ENCODE results near the gene PDE11A. TPM values are rescaled to one million over a fixed set of nuclear protein-coding genes. Genes with fewer than 3 reads are reported as not detected.

Gene PDE11A
- total RNA-seq, 4 donors from 2014 or later: 0.11 to 1.2 (median 0.26) TPM

- no peak for TF ChIP-seq POLR2A (IDR thresholded peaks at IDR 0.05)
- TF ChIP-seq, protein P1, sequence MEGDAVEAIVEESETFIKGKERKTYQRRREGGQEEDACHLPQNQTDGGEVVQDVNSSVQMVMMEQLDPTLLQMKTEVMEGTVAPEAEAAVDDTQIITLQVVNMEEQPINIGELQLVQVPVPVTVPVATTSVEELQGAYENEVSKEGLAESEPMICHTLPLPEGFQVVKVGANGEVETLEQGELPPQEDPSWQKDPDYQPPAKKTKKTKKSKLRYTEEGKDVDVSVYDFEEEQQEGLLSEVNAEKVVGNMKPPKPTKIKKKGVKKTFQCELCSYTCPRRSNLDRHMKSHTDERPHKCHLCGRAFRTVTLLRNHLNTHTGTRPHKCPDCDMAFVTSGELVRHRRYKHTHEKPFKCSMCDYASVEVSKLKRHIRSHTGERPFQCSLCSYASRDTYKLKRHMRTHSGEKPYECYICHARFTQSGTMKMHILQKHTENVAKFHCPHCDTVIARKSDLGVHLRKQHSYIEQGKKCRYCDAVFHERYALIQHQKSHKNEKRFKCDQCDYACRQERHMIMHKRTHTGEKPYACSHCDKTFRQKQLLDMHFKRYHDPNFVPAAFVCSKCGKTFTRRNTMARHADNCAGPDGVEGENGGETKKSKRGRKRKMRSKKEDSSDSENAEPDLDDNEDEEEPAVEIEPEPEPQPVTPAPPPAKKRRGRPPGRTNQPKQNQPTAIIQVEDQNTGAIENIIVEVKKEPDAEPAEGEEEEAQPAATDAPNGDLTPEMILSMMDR (IDR thresholded peaks at IDR 0.05): no peak
- DNase-seq (ENCODE audit: low spot score in 2 of 2): no peak
- no peak overlapping the region for H3K4me3 ChIP-seq (ENCODE audit: low read depth, poor library complexity, severe bottlenecking)
- intact Hi-C loops (cut with DNase I; ENCODE audit: low total_unique reads): no loop called here
Measured at GRCh38 chr2:178005756-178006155, 66.8 kb downstream of the PDE11A start.

DNA sequence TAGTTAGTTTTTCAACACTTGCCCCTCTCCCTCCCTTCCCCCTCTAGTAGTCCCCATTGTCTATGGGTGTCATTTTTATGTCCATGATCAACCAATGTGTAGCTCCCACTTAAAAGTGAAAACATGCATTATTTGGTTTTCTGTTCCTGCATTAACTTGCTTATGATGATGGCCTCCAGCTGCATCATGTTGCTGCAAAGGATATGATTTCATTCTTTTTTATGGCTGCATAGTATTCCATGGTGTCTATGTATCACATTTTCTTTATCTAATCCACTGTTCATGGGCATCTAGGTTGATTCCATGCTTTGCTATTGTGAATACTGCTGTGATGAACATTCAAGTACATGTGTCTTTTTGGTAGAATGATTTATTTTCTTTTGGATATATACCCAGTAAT, 70.5 kb downstream of the PDE11A start:
- H3K4me3 ChIP-seq (ENCODE audit: low read depth, poor library complexity, severe bottlenecking): no peak overlapping the region
- intact Hi-C loops (cut with DNase I; ENCODE audit: low total_unique reads): no loop called here

GRCh38 chr2:177998996-177999395, 73.6 kb downstream of the PDE11A start:
- DNase-seq (ENCODE audit: low spot score in 2 of 2): no peak
- intact Hi-C loops (cut with DNase I; ENCODE audit: low total_unique reads): no loop called here
- H3K4me3 ChIP-seq (ENCODE audit: low read depth, poor library complexity, severe bottlenecking): no peak overlapping the region
- TF ChIP-seq, protein P1 (IDR thresholded peaks at IDR 0.05): no peak
- TF ChIP-seq POLR2A (IDR thresholded peaks at IDR 0.05): no peak
- WGBS, 2 donors: 76 to 81% methylated on average over 4 of the region's 4 CpGs

More for the DNA sequence above, 70.5 kb downstream of the PDE11A start:
- TF ChIP-seq, protein P1 (IDR thresholded peaks at IDR 0.05): no peak
- no peak for TF ChIP-seq POLR2A (IDR thresholded peaks at IDR 0.05)
- no peak for DNase-seq (ENCODE audit: low spot score in 2 of 2)

DNA sequence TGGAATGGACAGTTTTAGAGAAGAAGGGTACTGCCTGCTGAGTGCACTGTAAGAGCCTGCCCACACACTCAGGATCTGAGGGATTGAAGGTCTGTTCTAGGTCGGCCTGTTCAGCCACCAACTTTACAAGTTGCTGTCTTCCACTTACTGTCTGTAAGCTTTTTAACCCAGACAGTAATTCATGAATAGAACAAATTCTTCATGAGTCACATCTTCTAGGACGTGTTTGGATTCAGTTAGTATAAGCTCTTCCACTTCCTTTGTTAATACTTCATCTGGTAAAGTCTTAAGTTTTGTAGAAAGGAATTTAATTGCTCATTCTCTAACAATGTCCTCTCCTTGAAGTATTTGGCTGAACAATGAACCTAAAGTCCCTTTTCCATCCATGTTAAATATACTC, 74.6 kb downstream of the PDE11A start:
- no peak overlapping the region for H3K4me3 ChIP-seq (ENCODE audit: low read depth, poor library complexity, severe bottlenecking)
- intact Hi-C loops (cut with DNase I; ENCODE audit: low total_unique reads): no loop called here
- 70 to 71% methylated on average over 2 of the region's 2 CpGs for WGBS, 2 donors
- no peak for TF ChIP-seq POLR2A (IDR thresholded peaks at IDR 0.05)
- TF ChIP-seq, protein P1 (IDR thresholded peaks at IDR 0.05): no peak
- DNase-seq (ENCODE audit: low spot score in 2 of 2): no peak

GRCh38 chr2:177992992-177993391, 79.6 kb downstream of the PDE11A start:
- WGBS, 2 donors: 81 to 91% methylated on average over 2 of the region's 2 CpGs
- H3K4me3 ChIP-seq (ENCODE audit: low read depth, poor library complexity, severe bottlenecking): no peak overlapping the region
- intact Hi-C loops (cut with DNase I; ENCODE audit: low total_unique reads): no loop called here
- DNase-seq (ENCODE audit: low spot score in 2 of 2): no peak
- no peak for TF ChIP-seq POLR2A (IDR thresholded peaks at IDR 0.05)
- TF ChIP-seq, protein P1 (IDR thresholded peaks at IDR 0.05): no peak

All from lower leg skin (tissue), 4 donors.